Measurements from ENCODE around the gene RAB40C. TPM values are rescaled to one million over a fixed set of nuclear protein-coding genes. Genes with fewer than 3 reads are reported as not detected.

Gene RAB40C
- total RNA-seq, 1 donor from 2014 or later: 20.0 TPM

DNA sequence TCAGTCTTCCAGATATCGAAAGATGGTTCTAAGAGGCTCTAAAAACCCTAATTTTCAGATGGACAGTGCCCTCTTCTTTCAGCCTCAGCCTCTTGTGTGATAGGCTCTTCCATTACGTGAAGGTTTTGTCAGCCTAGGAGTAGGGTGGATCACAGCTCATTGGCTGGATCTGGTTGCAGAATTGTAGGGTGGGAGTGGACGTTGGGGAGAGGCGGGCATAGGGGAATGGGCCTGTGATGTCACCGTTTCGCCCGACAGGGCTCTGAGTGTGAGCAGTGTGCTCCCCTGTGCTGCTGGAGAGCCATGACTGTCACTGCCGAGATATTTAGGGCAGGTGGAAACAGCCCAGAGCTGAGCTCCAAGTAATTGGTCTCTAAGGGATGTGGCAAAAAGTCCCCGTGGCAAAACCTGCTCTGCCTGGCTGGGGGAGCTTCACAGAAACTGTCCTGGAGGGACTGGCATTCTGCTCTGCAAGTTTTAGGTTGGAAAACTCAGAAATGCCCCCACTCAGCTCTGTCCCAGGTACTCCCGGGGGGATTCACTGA lies 34.7 kb downstream of the RAB40C start:
- Mint-ChIP-seq H3K9me3 (ENCODE audit: unreplicated experiment) (no peaks in the 10 kb centered on the region), H3K36me3 (ENCODE audit: unreplicated experiment) (peaks cover 4% of the 10 kb centered on the region), H3K27me3 (ENCODE audit: unreplicated experiment) (no peaks in the 10 kb centered on the region), H3K27ac (ENCODE audit: unreplicated experiment) (no peak overlapping the region), H3K4me3 (ENCODE audit: unreplicated experiment) (no peak overlapping the region), H3K4me1 (ENCODE audit: unreplicated experiment) (peaks cover 35% of the 10 kb centered on the region)
- TF ChIP-seq, protein P1, sequence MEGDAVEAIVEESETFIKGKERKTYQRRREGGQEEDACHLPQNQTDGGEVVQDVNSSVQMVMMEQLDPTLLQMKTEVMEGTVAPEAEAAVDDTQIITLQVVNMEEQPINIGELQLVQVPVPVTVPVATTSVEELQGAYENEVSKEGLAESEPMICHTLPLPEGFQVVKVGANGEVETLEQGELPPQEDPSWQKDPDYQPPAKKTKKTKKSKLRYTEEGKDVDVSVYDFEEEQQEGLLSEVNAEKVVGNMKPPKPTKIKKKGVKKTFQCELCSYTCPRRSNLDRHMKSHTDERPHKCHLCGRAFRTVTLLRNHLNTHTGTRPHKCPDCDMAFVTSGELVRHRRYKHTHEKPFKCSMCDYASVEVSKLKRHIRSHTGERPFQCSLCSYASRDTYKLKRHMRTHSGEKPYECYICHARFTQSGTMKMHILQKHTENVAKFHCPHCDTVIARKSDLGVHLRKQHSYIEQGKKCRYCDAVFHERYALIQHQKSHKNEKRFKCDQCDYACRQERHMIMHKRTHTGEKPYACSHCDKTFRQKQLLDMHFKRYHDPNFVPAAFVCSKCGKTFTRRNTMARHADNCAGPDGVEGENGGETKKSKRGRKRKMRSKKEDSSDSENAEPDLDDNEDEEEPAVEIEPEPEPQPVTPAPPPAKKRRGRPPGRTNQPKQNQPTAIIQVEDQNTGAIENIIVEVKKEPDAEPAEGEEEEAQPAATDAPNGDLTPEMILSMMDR (IDR thresholded peaks at IDR 0.05): no peak
- no peak for DNase-seq (ENCODE audit: extremely low spot score, unreplicated experiment)

- no peak for DNase-seq (ENCODE audit: extremely low spot score, unreplicated experiment)
- Mint-ChIP-seq H3K9me3 (ENCODE audit: unreplicated experiment) (no peaks in the 10 kb centered on the region), H3K4me3 (ENCODE audit: unreplicated experiment) (no peak overlapping the region), H3K27me3 (ENCODE audit: unreplicated experiment) (no peaks in the 10 kb centered on the region), H3K27ac (ENCODE audit: unreplicated experiment) (no peak overlapping the region), H3K36me3 (ENCODE audit: unreplicated experiment) (peaks cover 4% of the 10 kb centered on the region), H3K4me1 (ENCODE audit: unreplicated experiment) (peaks cover 38% of the 10 kb centered on the region)
- TF ChIP-seq, protein P1 (IDR thresholded peaks at IDR 0.05): no peak
Measured at GRCh38 chr16:625117-625976, 35.5 kb downstream of the RAB40C start.

DNA sequence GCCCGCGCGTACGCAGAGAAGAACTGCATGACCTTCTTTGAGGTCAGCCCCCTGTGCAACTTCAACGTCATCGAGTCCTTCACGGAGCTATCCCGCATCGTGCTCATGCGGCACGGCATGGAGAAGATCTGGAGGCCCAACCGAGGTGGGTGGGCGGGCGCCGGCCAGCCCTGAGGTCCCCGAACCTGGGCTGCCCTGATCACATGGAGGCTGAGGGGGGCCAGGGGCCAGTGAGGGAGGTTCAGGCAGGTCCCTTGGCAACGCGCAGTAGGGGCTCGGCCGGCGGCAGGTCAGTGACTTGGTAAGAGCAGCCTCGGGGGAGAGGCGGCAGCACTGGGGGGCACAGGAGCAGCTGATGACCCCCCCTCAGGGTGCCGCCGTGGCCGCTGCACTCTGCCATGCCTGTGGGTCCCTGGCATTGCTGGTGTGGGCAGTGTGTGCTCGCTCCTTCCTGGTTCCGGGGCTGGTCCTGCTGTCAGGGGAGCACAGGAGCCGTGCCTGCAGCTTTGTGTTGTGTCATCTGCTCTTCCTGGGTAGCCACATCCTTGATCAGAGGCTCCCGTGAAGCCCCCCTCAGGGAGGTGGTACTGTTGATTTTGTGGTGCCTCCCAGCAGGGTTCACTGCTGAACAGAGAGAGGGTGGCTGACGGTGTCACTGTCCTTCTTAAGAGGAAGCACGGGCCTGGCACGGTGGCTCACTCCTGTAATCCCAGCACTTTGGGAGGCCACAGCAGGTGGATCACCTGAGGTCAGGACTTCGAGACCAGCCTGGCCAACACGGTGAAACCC lies 36.3 kb downstream of the RAB40C start:
- Mint-ChIP-seq H3K27me3 (ENCODE audit: unreplicated experiment) (no peaks in the 10 kb centered on the region), H3K4me3 (ENCODE audit: unreplicated experiment) (no peak overlapping the region), H3K36me3 (ENCODE audit: unreplicated experiment) (peaks cover 4% of the 10 kb centered on the region), H3K27ac (ENCODE audit: unreplicated experiment) (peak overlapping the region; percentile 95), H3K9me3 (ENCODE audit: unreplicated experiment) (no peaks in the 10 kb centered on the region), H3K4me1 (ENCODE audit: unreplicated experiment) (peaks cover 40% of the 10 kb centered on the region)
- TF ChIP-seq, protein P1 (IDR thresholded peaks at IDR 0.05): no peak
- DNase-seq (ENCODE audit: extremely low spot score, unreplicated experiment): no peak

DNA sequence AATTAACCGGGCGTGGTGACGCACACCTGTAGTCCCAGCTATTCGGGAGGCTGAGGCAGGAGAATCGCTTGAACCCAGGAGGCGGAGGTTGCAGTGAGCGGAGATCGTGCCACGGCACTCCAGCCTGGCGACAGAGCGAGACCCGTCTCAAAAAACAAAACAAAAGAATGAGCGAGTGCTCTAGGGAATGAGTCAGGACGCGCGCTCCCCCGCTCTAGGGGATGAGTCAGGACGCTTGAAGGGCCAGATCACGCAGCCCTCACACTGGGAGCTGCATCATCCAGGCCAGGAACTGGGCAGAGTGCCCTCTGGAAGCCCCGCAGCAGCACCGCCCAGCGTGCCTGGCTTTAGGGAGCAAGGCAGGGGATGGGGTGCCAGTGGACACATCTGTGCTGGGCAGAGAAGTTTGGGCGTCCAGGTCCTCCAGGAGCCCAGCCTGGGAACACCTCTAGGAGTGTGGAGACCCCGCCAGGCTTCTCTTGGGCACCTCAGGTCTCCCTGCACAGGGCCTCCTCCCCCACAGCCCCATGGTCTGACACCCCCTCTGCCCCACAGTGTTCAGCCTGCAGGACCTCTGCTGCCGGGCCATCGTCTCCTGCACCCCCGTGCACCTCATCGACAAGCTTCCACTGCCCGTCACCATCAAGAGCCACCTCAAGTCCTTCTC lies 37.1 kb downstream of the RAB40C start:
- peak overlapping the region; percentile 95 for H3K27ac Mint-ChIP-seq (ENCODE audit: unreplicated experiment)
- peaks cover 37% of the 10 kb centered on the region for H3K4me1 Mint-ChIP-seq (ENCODE audit: unreplicated experiment)
- no peak overlapping the region for H3K4me3 Mint-ChIP-seq (ENCODE audit: unreplicated experiment)
- peaks cover 4% of the 10 kb centered on the region for H3K36me3 Mint-ChIP-seq (ENCODE audit: unreplicated experiment)
- no peaks in the 10 kb centered on the region for H3K9me3 Mint-ChIP-seq (ENCODE audit: unreplicated experiment)
- no peaks in the 10 kb centered on the region for H3K27me3 Mint-ChIP-seq (ENCODE audit: unreplicated experiment)
- TF ChIP-seq, protein P1 (IDR thresholded peaks at IDR 0.05): no peak
- DNase-seq (ENCODE audit: extremely low spot score, unreplicated experiment): peak; percentile 94
